GM19023 (cell line): ENCODE results near the gene ANKRD37.

Experiments used
- ATAC-seq: cut with Tn5 transposase; IDR thresholded peaks from one replicate; pipeline ENCODE4 v1.9.1; 2021; ENCODE audit warnings: mild to moderate bottlenecking, moderate library complexity; ENCODE audit not compliant: unreplicated experiment

The ANKRD37 gene

DNA sequence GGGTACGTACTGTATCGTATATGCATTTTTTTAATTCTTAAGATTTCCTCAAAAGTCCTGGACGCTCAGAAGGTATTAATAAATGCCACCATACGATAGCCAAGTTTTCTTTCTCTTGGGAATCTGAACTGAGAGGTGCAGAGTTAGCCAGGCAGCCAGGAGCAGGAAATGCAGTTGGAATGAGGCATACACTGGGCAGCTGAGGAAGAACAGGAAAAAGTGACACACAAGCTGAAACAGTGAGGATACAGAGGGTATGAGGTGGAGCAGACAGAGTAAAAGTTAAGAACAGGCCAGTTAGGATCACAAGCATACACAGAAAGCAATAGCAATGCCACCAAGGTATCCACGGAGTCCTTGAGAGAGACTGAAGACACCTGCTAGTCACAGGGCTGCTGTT lies 15.8 kb downstream of the ANKRD37 start:
- no peak for ATAC-seq

DNA sequence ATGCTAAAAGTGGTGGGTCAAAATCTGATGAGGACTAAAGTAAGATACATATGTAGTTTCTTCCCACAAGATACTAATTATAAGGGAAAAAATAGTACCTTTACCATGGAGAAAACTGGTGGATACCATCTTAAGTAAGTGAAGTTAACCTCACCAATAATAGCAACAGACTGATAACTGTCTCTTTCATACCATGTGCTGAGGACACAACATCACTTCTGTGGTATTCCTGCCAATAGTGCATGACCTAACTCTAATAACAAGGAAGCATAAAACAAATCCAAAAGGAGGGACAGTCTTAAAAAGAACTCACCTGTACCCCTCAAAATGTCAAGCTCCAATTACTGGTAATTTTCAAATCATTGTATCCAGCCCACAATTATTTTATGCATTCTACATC lies 20.3 kb downstream of the ANKRD37 start:
- ATAC-seq: no peak

DNA sequence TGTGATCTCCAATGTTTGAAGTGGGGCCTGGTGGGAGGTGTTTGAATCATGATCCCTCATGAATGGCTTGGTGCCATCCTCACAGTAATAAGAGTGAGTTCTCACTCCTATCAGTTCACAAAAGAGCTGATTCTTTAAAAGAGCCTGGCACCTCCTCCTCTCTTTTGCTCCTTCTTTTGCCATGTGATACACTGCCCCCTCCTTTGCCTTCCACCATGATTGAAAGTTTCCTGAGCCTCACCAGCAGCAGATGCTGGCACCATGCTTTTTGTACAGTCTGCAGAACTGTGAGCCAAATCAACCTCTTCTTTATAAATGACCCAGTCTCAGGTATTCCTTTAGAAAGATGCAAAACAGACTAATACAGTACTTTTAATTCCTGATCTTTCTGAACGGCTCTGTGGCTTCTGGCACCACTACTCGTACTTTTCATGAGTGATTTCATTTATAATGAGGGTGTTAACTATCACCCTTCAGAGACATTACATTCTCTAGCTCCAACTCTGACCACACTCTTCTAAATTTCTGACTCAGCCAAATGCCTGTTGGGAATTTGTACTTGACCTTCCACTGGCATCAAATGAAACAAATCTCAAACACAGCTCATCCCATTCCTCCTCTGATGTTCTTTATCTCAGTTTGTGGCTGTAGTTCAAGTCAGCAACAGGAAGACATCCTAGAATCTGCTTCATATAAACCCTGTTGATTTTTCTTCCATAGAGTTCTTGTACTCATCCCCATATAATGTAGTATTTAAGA lies 24.9 kb downstream of the ANKRD37 start:
- no peak for ATAC-seq

DNA sequence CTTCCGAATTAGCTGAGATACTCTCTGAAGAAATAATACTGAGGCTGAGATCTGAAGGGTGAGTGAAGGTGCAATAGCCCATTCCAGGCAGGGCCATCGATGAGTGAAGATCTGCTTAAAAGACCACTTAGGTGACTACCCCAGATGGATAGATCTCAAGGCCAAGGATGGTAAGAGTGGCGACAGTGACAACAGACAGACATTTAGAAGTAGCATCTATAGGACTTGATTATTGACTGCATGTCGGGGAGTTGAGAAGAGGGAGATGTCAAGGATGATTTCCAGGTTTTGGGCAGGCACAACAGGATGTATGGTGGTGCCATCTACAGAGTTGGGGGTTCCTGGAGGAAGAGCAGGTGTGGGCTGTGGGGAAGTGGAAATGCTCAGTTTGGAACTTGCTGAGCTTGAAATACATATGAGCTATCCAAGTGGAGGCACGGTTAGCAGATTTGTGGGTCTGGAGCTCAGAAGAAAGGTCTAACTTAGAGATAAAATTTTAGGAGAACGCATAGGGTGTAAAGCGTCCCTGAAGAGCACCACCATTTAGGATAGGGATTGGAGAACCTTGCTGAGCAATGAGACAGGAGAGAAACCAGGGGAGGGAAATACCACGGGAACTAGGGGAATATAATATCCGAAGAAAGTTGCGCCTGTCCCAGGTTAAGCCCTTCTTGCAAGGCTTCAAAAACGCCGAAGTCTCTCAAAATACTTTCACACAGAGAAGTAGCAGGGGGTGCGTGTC lies 28.4 kb downstream of the ANKRD37 start:
- ATAC-seq: peak; percentile 1

DNA sequence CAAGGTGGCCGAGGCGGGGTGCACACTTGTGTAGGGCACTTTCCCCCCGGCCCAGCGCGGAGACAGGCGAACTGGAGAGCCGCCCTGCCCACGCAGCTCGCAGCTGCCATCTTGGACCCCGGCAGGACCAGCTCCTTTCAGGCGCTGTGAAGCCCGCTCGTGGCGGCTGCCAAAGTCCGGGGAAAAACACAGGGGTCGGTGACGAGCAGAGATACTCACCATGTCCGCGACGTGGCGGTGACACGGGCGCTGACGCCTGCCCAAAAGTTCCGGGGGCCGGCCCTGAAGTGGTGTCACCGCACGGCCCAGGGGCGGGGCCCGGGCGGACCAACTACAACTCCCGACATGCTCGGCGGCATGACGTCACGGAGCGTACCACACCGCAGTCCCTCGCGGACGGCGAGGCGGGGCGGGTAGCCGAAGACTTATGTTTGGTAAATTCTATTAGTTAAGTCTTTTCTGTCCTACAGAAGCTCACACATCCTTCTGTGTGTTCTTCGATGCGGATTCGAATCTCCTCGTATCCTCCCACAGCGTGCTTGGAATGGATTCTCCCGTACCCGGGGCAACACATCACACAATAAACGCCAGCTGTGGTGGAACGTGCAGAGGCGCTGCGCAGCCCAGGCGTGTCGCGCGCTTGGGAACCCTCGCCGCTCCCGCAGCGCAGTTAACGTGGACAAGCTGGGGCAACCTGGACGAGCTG lies 29.2 kb downstream of the ANKRD37 start, which contains the start of gene UFSP2:
Gene UFSP2, minus strand, starts transcription at position 318 of the 706 bp plus-strand sequence. Its CDS starts 96 bp downstream, at position 222.
- peak; percentile 93 for ATAC-seq

DNA sequence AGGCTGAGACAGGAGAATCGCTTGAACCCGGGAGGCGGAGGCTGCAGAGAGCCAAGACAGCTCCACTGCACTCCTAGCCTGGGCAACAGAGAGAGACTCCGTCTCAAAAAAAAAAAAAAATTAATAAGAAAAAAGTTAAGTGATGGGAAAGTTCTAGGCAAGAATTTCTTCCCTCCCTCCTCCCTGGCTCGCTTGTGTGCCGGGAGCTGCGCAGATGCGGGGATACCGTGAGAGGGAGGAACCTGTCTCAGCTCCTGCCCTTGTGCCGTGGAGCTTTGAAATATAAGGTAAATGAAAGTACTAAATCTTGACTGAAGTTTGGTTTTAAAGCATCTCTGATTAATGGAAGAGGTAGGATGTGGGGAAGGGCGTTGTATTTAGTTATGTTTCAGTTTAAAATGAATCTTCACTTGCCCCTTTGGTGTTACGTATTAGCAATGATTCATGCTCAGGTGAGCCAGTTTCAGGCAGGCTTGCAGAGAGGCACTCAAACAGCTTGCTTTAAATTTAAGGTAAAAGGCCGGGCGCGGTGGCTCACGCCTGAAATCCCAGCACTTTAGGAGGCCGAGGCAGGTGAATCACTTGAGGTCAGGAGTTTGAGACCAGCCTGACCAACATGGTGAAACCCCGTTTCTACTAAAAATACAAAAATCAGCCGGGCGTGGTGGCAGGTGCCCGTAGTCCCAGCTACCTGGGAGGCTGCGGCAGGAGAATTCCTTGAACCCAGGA lies 30.5 kb downstream of the ANKRD37 start:
- no peak for ATAC-seq

DNA sequence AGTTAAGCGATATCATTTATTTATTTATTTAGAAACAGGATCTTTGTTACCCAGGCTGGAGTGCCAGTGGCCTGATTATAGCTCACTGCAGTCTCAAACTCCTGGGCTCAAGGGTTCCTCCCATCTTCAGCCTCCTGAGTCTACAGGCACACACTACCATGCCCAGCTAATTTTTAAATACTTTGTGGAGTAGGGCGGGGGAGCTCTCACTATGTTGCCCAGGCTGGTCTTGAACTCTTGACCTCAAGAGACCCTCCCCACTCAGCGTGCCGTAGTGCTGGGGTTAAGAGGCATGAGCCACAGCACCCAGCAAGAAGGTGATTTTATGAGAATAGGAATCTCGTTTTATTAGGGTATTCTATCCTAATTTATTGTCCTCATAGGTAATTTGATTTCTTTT lies 33.0 kb downstream of the ANKRD37 start:
- ATAC-seq: no peak

DNA sequence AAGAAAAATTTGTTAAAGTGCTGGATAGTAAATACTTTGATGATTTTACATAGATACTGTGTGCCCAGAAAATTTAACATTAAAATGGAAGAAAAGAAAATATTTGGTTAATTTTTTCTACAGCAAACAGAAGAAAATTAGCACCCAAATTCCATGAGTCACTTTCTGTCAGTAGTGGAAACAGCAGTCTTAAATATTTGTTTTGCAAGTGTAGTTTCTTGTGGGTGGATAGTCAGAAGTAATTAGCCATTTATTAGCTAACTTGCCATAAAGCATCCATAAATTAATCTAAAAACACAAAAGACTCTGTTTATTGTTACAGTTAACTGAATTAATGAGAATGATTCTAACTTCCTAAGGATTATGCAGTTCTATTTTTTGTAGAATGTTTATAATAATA lies 38.8 kb downstream of the ANKRD37 start:
- no peak for ATAC-seq

DNA sequence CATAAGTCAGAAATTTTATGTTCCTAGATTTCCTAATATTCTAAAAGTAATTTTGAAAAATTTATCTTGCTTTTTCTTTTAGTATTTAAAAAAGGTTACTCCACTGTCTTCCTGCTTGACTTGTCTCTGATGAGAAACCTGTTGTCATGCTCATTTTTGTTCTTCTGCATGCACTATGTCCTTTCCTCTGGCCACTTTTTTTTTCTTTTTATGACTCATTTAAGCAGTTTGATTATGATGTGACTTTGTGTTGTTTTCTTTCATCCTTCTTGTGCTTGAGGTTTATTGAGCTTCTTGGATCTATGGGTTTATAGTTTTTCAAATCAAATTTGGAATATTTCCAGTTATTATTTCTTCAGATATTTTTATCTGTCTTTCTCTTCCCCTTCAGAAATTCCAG lies 41.2 kb downstream of the ANKRD37 start:
- no peak for ATAC-seq

DNA sequence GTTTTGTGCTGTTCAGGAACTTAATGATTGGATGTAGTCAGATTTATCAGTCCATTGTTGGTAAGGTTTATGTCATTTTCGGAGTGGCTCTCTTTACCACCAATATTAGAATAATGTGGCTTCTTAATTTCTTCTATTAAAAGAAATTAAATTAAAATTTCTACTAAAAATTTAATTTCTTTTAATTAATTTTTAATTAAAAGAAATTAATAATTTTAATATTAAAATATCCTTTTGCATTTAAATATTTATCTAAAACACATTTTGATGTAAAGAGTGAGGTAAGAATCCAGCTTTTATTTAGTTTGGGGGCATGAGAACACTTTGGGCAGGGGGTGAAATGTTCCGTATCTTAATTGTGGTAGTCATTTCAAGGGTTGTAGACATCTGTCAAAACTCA lies 44.8 kb downstream of the ANKRD37 start:
- ATAC-seq: no peak

DNA sequence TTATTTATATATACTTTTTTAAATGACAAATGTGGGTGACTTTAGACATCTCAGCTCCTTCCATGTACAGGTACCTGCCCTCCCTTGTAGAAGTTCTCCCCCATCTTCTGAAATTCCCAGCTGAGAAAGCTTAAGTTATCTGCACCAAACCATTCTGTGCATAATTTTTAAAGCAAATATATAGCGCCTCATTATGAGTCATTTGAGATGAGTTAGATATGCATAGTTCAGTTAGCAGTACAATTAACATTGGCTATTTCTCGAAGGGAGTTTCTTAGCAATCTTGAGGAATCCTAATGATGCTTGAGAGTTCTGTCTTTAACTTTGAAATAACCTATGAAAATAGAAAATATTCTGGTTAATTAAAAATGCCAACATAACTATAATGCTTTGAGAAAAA lies 48.6 kb downstream of the ANKRD37 start:
- no peak for ATAC-seq
